C1 segment of cervical spinal cord (tissue), 14 donors: ENCODE data around the gene PGAP3.
A peak's percentile ranks its signal among the peaks of the same experiment; 100 is the strongest.

Experiments
- DNase-seq, 14 donors: peaks; one replicate each; lab custom pipeline; 2025; lab: John Stamatoyannopoulos, UW

PGAP3 gene

GRCh38 chr17:39672522-39673334 is 15.1 kb downstream of the PGAP3 start:
- DNase-seq: no peak

- peak in 5 of 14 donors; percentile 16 to 67 (median 20) for DNase-seq
Measured at GRCh38 chr17:39671651-39672521, 16.0 kb downstream of the PGAP3 start.

GRCh38 chr17:39670746-39671145 is 17.1 kb downstream of the PGAP3 start:
- DNase-seq: no peak

- no peak for DNase-seq
Measured at GRCh38 chr17:39669897-39670735, 17.7 kb downstream of the PGAP3 start.

GRCh38 chr17:39667945-39668924 is 19.6 kb downstream of the PGAP3 start, which contains the start of gene PNMT:
PNMT (plus strand) TSS chr17:39668453; CDS start chr17:39668476, 23 bp downstream.
- DNase-seq: peak in 2 of 14 donors; percentile 17 to 37

- peak in 2 of 14 donors; percentile 28 to 36 for DNase-seq
Measured at GRCh38 chr17:39667262-39667944, 20.5 kb downstream of the PGAP3 start.

GRCh38 chr17:39666601-39667261 is 21.1 kb downstream of the PGAP3 start:
- DNase-seq: peak in 11 of 14 donors; percentile 18 to 69 (median 46)

GRCh38 chr17:39666231-39666600 is 21.6 kb downstream of the PGAP3 start:
- peak in 2 of 14 donors; percentile 64 to 68 for DNase-seq

GRCh38 chr17:39665642-39666224 is 22.1 kb downstream of the PGAP3 start:
- peak in 6 of 14 donors; percentile 16 to 68 (median 61) for DNase-seq

GRCh38 chr17:39664581-39665561 is 23.0 kb downstream of the PGAP3 start, which contains the start of gene TCAP:
TCAP (plus strand) TSS chr17:39665349; CDS start chr17:39665360, 11 bp downstream.
- DNase-seq: no peak

GRCh38 chr17:39663688-39664580 is 23.9 kb downstream of the PGAP3 start:
- no peak for DNase-seq

GRCh38 chr17:39663340-39663687 is 24.5 kb downstream of the PGAP3 start:
- DNase-seq: no peak

- no peak for DNase-seq
Measured at GRCh38 chr17:39662551-39663339, 25.1 kb downstream of the PGAP3 start.

- DNase-seq: no peak
Measured at GRCh38 chr17:39661744-39662541, 25.9 kb downstream of the PGAP3 start.
